GM12878 (cell line): ENCODE data around the gene LRRC30. TPM values are rescaled to one million over a fixed set of nuclear protein-coding genes. Genes with fewer than 3 reads are reported as not detected.

Source experiments
- ATAC-seq: fragments of 200-7000 bp; cut with Tn5 transposase; 3 replicates; pipeline ENCODE4 v1.9.1; 2020; ENCODE audit warnings: mild to moderate bottlenecking, moderate library complexity
- BruUV-seq: library from RNA; stranded (reverse); fragments of 400-500 nt; replicated peaks from 2 replicates; lab custom pipeline; 2021; lab: Mats Ljungman, UMichigan
- CTCF ChIA-PET: fragments of 300-600 bp; sonication (Branson Sonifier 250); formaldehyde crosslinking; extraction: SDS; loops from one replicate; lab custom pipeline; 2021; ENCODE audit warnings: inconsistent platforms; lab: Yijun Ruan, JAX
- POLR2A ChIA-PET: fragments of 350-600 bp; formaldehyde crosslinking; extraction: SDS; loops from one replicate; lab custom pipeline; 2021; ENCODE audit warnings: inconsistent platforms; lab: Charles Lee
- RAD21 ChIA-PET: fragments of 300-600 bp; sonication (Branson Sonifier 250); formaldehyde crosslinking; loops from one replicate; lab custom pipeline; 2023; ENCODE audit warnings: antibody characterized with exemption; ENCODE audit not compliant: unreplicated experiment; lab: Charles Lee
- SMC1A ChIA-PET: fragments of 300-600 bp; sonication (Branson Sonifier 250); formaldehyde crosslinking; loops from one replicate; lab custom pipeline; 2023; ENCODE audit not compliant: unreplicated experiment, uncharacterized antibody; lab: Charles Lee
- DNase-seq: peaks from one replicate; pipeline ENCODE4 v3.0.0-alpha.2; 2011; ENCODE audit warnings: low read depth, low spot score
- FAIRE-seq: peaks from 3 replicates; lab custom pipeline; 2011; peaks lifted over from hg19 to GRCh38; lab: Jason Lieb, UNC
- H2AFZ ChIP-seq: 2 replicates; pipeline ENCODE4 v1.6.0; 2011; ENCODE audit warnings: low read depth, low read length, control low read depth; ENCODE audit not compliant: control insufficient read depth
- H3K27ac ChIP-seq: 2 replicates; pipeline ENCODE4 v1.5.1; 2011; ENCODE audit warnings: control low read depth; ENCODE audit not compliant: control insufficient read depth, insufficient read depth
- H3K27me3 ChIP-seq, 2 experiments: replicated peaks in 1 of 2; 2 replicates each; pipeline versions ENCODE4 v1.6.0 to v1.6.1; 2011; ENCODE audit warnings: low read length in 1 of 2; ENCODE audit not compliant: control insufficient read depth in 2 of 2, insufficient read depth in 2 of 2
- H3K36me3 ChIP-seq, 2 experiments: 2 replicates each; pipeline ENCODE4 v1.5.1; 2011; ENCODE audit warnings: low read length in 1 of 2; ENCODE audit not compliant: control insufficient read depth in 2 of 2, insufficient read depth in 2 of 2
- H3K4me1 ChIP-seq: 2 replicates; pipeline ENCODE4 v1.6.1; 2011; ENCODE audit warnings: mild to moderate bottlenecking, low read length, moderate library complexity, mixed read lengths; ENCODE audit not compliant: control insufficient read depth, insufficient read depth
- H3K4me2 ChIP-seq: 2 replicates; pipeline ENCODE4 v1.6.0; 2011; ENCODE audit warnings: control low read depth; ENCODE audit not compliant: control insufficient read depth, insufficient read depth
- H3K4me3 ChIP-seq: fragments of 200-600 bp; sonication (generic); 2 replicates; pipeline ENCODE4 v1.5.1; 2016
- H3K79me2 ChIP-seq: 2 replicates; pipeline ENCODE4 v1.6.0; 2011; ENCODE audit warnings: low read length; ENCODE audit not compliant: control insufficient read depth, insufficient read depth
- H3K9ac ChIP-seq: 2 replicates; pipeline ENCODE4 v1.8.0; 2011; ENCODE audit warnings: low read length, control low read depth, mixed read lengths; ENCODE audit not compliant: control insufficient read depth, insufficient read depth
- H3K9me3 ChIP-seq: replicated peaks from 3 replicates; pipeline ENCODE4 v1.5.1; 2011; ENCODE audit warnings: mild to moderate bottlenecking, low read length; ENCODE audit not compliant: control insufficient read depth, insufficient read depth
- H4K20me1 ChIP-seq: 2 replicates; pipeline ENCODE4 v1.6.0; 2011; ENCODE audit not compliant: control insufficient read depth, insufficient read depth
- ATF7 ChIP-seq: fragments of 450-650 bp; IDR thresholded peaks from 2 replicates; pipeline ENCODE4 v1.6.1; 2016; ENCODE audit warnings: low read depth, mild to moderate bottlenecking
- BCL11A ChIP-seq: IDR thresholded peaks from 2 replicates; pipeline ENCODE4 v1.6.1; 2011; ENCODE audit warnings: low read depth, low read length
- DPF2 ChIP-seq: fragments of 450-650 bp; IDR thresholded peaks from 2 replicates; pipeline ENCODE4 v1.6.1; 2017; ENCODE audit warnings: mild to moderate bottlenecking
- GABPA ChIP-seq: IDR thresholded peaks from 2 replicates; pipeline ENCODE4 v1.6.1; 2014; ENCODE audit warnings: antibody characterized with exemption, low read depth, mild to moderate bottlenecking, inconsistent platforms
- HDAC6 ChIP-seq: fragments of 200-600 bp; sonication (generic); IDR thresholded peaks from one replicate; pipeline ENCODE4 v1.8.0; 2017; ENCODE audit warnings: antibody characterized with exemption; ENCODE audit not compliant: unreplicated experiment
- MTA3 ChIP-seq: IDR thresholded peaks from 2 replicates; pipeline ENCODE4 v1.6.1; 2012; ENCODE audit warnings: low read length, inconsistent platforms, borderline replicate concordance
- NFYA ChIP-seq: IDR thresholded peaks from 2 replicates; pipeline ENCODE4 v1.6.1; 2011; ENCODE audit warnings: low read depth, mild to moderate bottlenecking, low read length, improper control_type of control experiment, borderline replicate concordance
- NR2C2 ChIP-seq: IDR thresholded peaks from 2 replicates; pipeline ENCODE4 v1.6.1; 2011; ENCODE audit warnings: borderline replicate concordance, low read depth; ENCODE audit not compliant: control insufficient read depth, insufficient read length
- NRF1 ChIP-seq: conservative IDR thresholded peaks from 2 replicates; pipeline ENCODE4 v1.6.1; 2011; ENCODE audit warnings: mild to moderate bottlenecking, low read depth, low read length, improper control_type of control experiment
- POLR2AphosphoS5 ChIP-seq: IDR thresholded peaks from 2 replicates; pipeline ENCODE4 v1.6.1; 2011; ENCODE audit warnings: mild to moderate bottlenecking, low read length, inconsistent platforms
- REST ChIP-seq: IDR thresholded peaks from 2 replicates; pipeline ENCODE4 v1.6.1; 2012; ENCODE audit warnings: mild to moderate bottlenecking, low read depth, low read length
- TBL1XR1 ChIP-seq: IDR thresholded peaks from 2 replicates; pipeline ENCODE4 v1.6.1; 2012; ENCODE audit warnings: low read depth, low read length, improper control_type of control experiment
- TCF7 ChIP-seq: IDR thresholded peaks from 2 replicates; pipeline ENCODE4 v1.6.1; 2014; ENCODE audit warnings: antibody characterized with exemption, borderline replicate concordance
- WGBS: methylation state at CpG from one replicate; pipeline ENCODE4 v1.1.6; 2016; ENCODE audit warnings: low lambda C conversion rate; ENCODE audit not compliant: insufficient replicate concordance, insufficient coverage; ENCODE audit errors: missing lambda C conversion rate; 5-methylcytosine and 5-hydroxymethylcytosine counted together
- in situ Hi-C: fragments of 300-500 bp; cut with MboI; formaldehyde crosslinking; loops from 9 replicates; pipeline ENCODE4 v1.14.3; 2018; ENCODE audit warnings: mixed read lengths
- intact Hi-C: fragments of 100-400 bp; cut with micrococcal nuclease; formaldehyde crosslinking; loops from one replicate; pipeline ENCODE4 v1.14.2; 2022; ENCODE audit not compliant: unreplicated experiment
- polyA plus RNA-seq, 11 experiments: library from polyadenylated mRNA; depleted of rRNA in 4 of 11; unstranded in 6 of 11; stranded (reverse) in 5 of 11; fragments of >200 nt; fragmentation: Nextera tagmentation in 4 of 11; fragmentation: Illumina TruSeq in 1 of 11; extraction: Ambion mirVana in 4 of 11; extraction: Trizol in 1 of 11; gene quantifications; 1 replicate in 1 of 11; 2 replicates in 10 of 11; pipeline versions ENCODE4 v1.2.1 to v1.2.3, GENCODE V29; 2011 to 2016; ENCODE audit warnings: inconsistent platforms in 2 of 11, missing spikeins in 2 of 11, low read depth in 1 of 11
- total RNA-seq, 4 experiments: library from RNA; depleted of rRNA in 3 of 4; stranded (reverse); fragments of >200 nt in 3 of 4; fragmentation: Illumina TruSeq in 1 of 4; extraction: Trizol in 1 of 4; gene quantifications; 2 replicates each; pipeline versions ENCODE4 v1.2.1 to v1.2.3, GENCODE V29; 2013 to 2021
- TF ChIP-seq, protein P1 (sequence below): fragments of 450-650 bp; IDR thresholded peaks from 2 replicates; pipeline ENCODE4 v1.6.1; 2018; ENCODE audit warnings: mild to moderate bottlenecking, low read depth, moderate library complexity; ENCODE audit not compliant: partially characterized antibody

Gene LRRC30
- total and polyA plus RNA-seq, 10 of the 15 experiments (the other 5 are each of a cell fraction or from before 2014, with no cell fraction given): not detected

DNA sequence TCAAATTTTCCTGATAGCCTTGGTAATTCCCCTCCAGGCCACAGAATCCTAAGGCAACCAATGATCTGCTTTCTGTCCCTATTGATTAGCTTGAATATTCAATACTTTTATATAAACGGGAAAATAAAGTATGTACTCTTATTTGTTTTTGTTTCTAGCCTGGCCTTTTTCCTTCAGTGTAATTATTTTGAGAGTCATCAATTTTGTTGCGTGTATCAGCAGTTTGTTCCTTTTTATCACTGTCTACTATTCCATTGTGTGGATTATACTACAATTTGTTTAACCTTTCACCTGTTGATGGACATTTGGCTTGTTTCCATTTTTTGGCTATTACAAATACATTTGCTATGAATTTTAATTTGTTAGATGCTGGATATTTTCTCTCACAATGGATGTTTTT is 39.2 kb upstream of the LRRC30 start:
- BruUV-seq: no TSS peak
- WGBS: 2% methylated on average over 2 of the region's 2 CpGs
- Histone ChIP-seq H3K27me3 (no peaks in the 10 kb centered on the region), H3K79me2 (no peaks in the 10 kb centered on the region), H4K20me1 (no peaks in the 10 kb centered on the region), H3K36me3 (no peaks in the 10 kb centered on the region), H3K4me1 (no peaks in the 10 kb centered on the region), H3K4me2 (no peak overlapping the region), H3K9ac (no peak overlapping the region), H3K27ac (no peak overlapping the region), H3K9me3 (no peaks in the 10 kb centered on the region), H2AFZ (no peak overlapping the region), H3K4me3 (no peak overlapping the region)
- SMC1A ChIA-PET: no interaction called here
- TF ChIP-seq HDAC6 (no peak), NFYA (no peak), DPF2 (no peak), MTA3 (no peak), TCF7 (no peak), POLR2AphosphoS5 (no peak), NRF1 (no peak)
- in situ Hi-C loops: no loop called here
- no peak for DNase-seq
- POLR2A ChIA-PET: no interaction called here
- intact Hi-C loops: no loop called here
- CTCF ChIA-PET: interaction anchor here (0.9 kb wide), 1 partner anchor 15 kb away, joined by 4 read pairs; no protein-coding TSS in a partner anchor
- no peak for ATAC-seq
- no peak for FAIRE-seq
- RAD21 ChIA-PET: no interaction called here

DNA sequence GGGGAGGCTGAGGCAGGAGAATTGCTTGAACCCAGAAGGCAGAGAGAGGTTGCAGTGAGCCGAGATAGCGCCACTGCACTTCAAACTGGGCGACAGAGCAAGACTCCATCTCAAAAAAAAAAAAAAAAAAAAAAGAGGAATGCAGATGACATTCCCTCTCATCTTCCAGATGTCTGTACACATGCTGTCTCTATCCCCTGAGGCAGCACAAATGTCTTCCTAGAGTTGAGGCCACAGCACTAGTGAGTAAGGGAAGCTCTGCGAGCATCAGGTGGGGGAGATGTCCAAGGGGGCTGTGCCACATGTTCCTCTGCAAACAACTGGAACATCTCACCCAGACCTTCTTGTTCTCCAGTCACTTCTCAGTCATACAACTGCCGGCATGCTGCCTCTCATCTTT is 35.6 kb upstream of the LRRC30 start:
- FAIRE-seq (no peak), ATAC-seq (no peak), DNase-seq (no peak)
- SMC1A ChIA-PET: no interaction called here
- Histone ChIP-seq H3K27me3 (no peaks in the 10 kb centered on the region), H3K4me1 (no peaks in the 10 kb centered on the region), H3K9ac (no peak overlapping the region), H3K4me2 (no peak overlapping the region), H4K20me1 (no peaks in the 10 kb centered on the region), H2AFZ (no peak overlapping the region), H3K9me3 (no peaks in the 10 kb centered on the region), H3K4me3 (no peak overlapping the region), H3K36me3 (no peaks in the 10 kb centered on the region), H3K27ac (no peak overlapping the region), H3K79me2 (no peaks in the 10 kb centered on the region)
- in situ Hi-C loops (no loop called here), intact Hi-C loops (no loop called here)
- POLR2A ChIA-PET: no interaction called here
- 2% methylated on average over 5 of the region's 5 CpGs for WGBS
- no TSS peak for BruUV-seq
- RAD21 ChIA-PET: no interaction called here
- CTCF ChIA-PET: no interaction called here
- TF ChIP-seq, protein P1, sequence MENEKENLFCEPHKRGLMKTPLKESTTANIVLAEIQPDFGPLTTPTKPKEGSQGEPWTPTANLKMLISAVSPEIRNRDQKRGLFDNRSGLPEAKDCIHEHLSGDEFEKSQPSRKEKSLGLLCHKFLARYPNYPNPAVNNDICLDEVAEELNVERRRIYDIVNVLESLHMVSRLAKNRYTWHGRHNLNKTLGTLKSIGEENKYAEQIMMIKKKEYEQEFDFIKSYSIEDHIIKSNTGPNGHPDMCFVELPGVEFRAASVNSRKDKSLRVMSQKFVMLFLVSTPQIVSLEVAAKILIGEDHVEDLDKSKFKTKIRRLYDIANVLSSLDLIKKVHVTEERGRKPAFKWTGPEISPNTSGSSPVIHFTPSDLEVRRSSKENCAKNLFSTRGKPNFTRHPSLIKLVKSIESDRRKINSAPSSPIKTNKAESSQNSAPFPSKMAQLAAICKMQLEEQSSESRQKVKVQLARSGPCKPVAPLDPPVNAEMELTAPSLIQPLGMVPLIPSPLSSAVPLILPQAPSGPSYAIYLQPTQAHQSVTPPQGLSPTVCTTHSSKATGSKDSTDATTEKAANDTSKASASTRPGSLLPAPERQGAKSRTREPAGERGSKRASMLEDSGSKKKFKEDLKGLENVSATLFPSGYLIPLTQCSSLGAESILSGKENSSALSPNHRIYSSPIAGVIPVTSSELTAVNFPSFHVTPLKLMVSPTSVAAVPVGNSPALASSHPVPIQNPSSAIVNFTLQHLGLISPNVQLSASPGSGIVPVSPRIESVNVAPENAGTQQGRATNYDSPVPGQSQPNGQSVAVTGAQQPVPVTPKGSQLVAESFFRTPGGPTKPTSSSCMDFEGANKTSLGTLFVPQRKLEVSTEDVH: no peak
- TF ChIP-seq GABPA (no peak), BCL11A (no peak), ATF7 (no peak), REST (no peak), NR2C2 (no peak), TBL1XR1 (no peak)
